SH-SY5Y (cell line): Measurements from ENCODE around the gene DARS1.

Source experiments
- GATA2 ChIP-seq: IDR thresholded peaks from 2 replicates; pipeline ENCODE4 v1.6.1; 2011; ENCODE audit warnings: mild to moderate bottlenecking, low read depth, low read length
- GATA3 ChIP-seq: IDR thresholded peaks from 2 replicates; pipeline ENCODE4 v1.6.1; 2011; ENCODE audit warnings: low read depth, mild to moderate bottlenecking, low read length, moderate library complexity

GRCh38 chr2:136032192-136032591 lies 46.8 kb upstream of the DARS1 start:
- TF ChIP-seq GATA2: no peak
- TF ChIP-seq GATA3: no peak
